Smooth muscle cell (in vitro differentiated cells): ENCODE measurements around the gene JARID2. TPM values are rescaled to one million over a fixed set of nuclear protein-coding genes. Genes with fewer than 3 reads are reported as not detected.
"Not testable (repeated sequence)": the region's sequence is repeated elsewhere in the genome, so short reads cannot be mapped to it uniquely, and the experiment has no call there.

Source experiments
- DNase-seq: peaks from one replicate; lab custom pipeline; 2025; ENCODE audit not compliant: unreplicated experiment; lab: John Stamatoyannopoulos, UW
- H2AFZ ChIP-seq: fragments of 200-600 bp; sonication (generic); 2 replicates; pipeline ENCODE4 v1.6.0; 2016; ENCODE audit warnings: antibody characterized with exemption, low read depth, mild to moderate bottlenecking
- H3F3A ChIP-seq: fragments of 200-600 bp; sonication (generic); 2 replicates; pipeline ENCODE4 v1.6.0; 2017; ENCODE audit warnings: antibody characterized with exemption, low read depth
- H3K27ac ChIP-seq: fragments of 200-600 bp; sonication (generic); 2 replicates; pipeline ENCODE4 v1.5.1; 2016; ENCODE audit warnings: low read depth, mild to moderate bottlenecking
- H3K27me3 ChIP-seq: fragments of 200-600 bp; sonication (generic); 2 replicates; pipeline ENCODE4 v1.6.1; 2016; ENCODE audit warnings: low read depth, mild to moderate bottlenecking
- H3K36me3 ChIP-seq: fragments of 200-600 bp; sonication (generic); 2 replicates; pipeline ENCODE4 v1.5.1; 2016; ENCODE audit warnings: low read depth
- H3K4me1 ChIP-seq: fragments of 200-600 bp; sonication (generic); 2 replicates; pipeline ENCODE4 v1.5.1; 2016; ENCODE audit warnings: low read depth
- H3K4me2 ChIP-seq: fragments of 200-600 bp; sonication (generic); 2 replicates; pipeline ENCODE4 v1.6.0; 2016; ENCODE audit warnings: mild to moderate bottlenecking
- H3K4me3 ChIP-seq: fragments of 200-600 bp; sonication (generic); 2 replicates; pipeline ENCODE4 v1.5.1; 2016; ENCODE audit warnings: mild to moderate bottlenecking
- H3K79me2 ChIP-seq: fragments of 200-600 bp; sonication (generic); 2 replicates; pipeline ENCODE4 v1.6.0; 2016; ENCODE audit warnings: low read depth, mild to moderate bottlenecking
- H3K9ac ChIP-seq: fragments of 200-600 bp; sonication (generic); 2 replicates; pipeline ENCODE4 v1.6.0; 2016; ENCODE audit warnings: low read depth
- H3K9me3 ChIP-seq: fragments of 200-600 bp; sonication (generic); replicated peaks from 2 replicates; pipeline ENCODE4 v1.5.1; 2016; ENCODE audit warnings: low read depth
- H4K20me1 ChIP-seq: fragments of 200-600 bp; sonication (generic); 2 replicates; pipeline ENCODE4 v1.6.0; 2016; ENCODE audit warnings: low read depth
- CTCF ChIP-seq: fragments of 200-600 bp; sonication (generic); IDR thresholded peaks from 2 replicates; pipeline ENCODE4 v1.5.1; 2017; ENCODE audit warnings: borderline replicate concordance, mild to moderate bottlenecking, antibody characterized with exemption; ENCODE audit not compliant: insufficient read depth, poor library complexity, severe bottlenecking
- WGBS: methylation state at CpG from one replicate; pipeline ENCODE4 v1.1.7; 2016; ENCODE audit warnings: low lambda C conversion rate; 5-methylcytosine and 5-hydroxymethylcytosine counted together
- polyA plus RNA-seq: library from polyadenylated mRNA; unstranded; fragments of >200 nt; fragmentation: Nextera tagmentation; extraction: Ambion mirVana; gene quantifications from 2 replicates; pipeline ENCODE4 v1.2.1, GENCODE V29; 2016
- total RNA-seq: library from RNA; depleted of rRNA; stranded (reverse); fragments of >200 nt; gene quantifications from 2 replicates; pipeline ENCODE4 v1.2.3, GENCODE V29; 2014

JARID2 gene
- total and polyA plus RNA-seq, 2 experiments from 2014 or later = 5.2 to 10.2 TPM

- Histone ChIP-seq H3K36me3 (no peaks in the 10 kb centered on the region), H2AFZ (no peak overlapping the region), H3K79me2 (peaks cover 84% of the 10 kb centered on the region), H3K4me3 (no peak overlapping the region), H3K27me3 (no peaks in the 10 kb centered on the region), H3K27ac (no peak overlapping the region), H3K9me3 (no peaks in the 10 kb centered on the region), H3K4me1 (no peaks in the 10 kb centered on the region), H3F3A (no peaks in the 10 kb centered on the region), H3K9ac (no peak overlapping the region), H3K4me2 (no peak overlapping the region), H4K20me1 (peaks cover 100% of the 10 kb centered on the region)
- TF ChIP-seq CTCF = no peak
- DNase-seq = no peak
- 98% methylated on average over 2 of the region's 2 CpGs for WGBS
Observed at GRCh38 chr6:15293674-15294073, 47.8 kb downstream of the JARID2 start.

DNA sequence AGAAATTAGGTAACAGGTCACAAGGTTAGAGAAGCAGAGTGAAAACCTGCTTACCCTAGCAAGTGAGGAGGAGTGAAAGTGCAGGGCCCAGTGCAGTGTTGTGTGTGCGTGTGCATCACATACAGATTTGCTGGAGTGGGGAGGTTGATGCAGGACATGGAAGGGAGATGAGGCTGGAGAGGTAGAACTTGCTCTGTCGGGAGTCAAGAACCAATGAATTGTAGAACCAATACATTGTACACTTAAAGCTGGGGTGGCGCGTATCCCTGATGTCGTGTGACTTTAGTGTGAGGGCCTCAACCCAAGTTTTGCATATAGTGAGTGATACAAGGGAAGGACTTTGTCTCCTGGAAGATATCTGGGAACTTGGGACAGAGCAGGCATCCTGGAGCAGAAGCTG is 48.6 kb downstream of the JARID2 start:
- no peak for TF ChIP-seq CTCF

GRCh38 chr6:15296249-15296648 is 50.4 kb downstream of the JARID2 start:
- Histone ChIP-seq H3K4me2 (no peak overlapping the region), H3K4me3 (no peak overlapping the region), H3K9ac (no peak overlapping the region), H3K27me3 (no peaks in the 10 kb centered on the region), H4K20me1 (peaks cover 100% of the 10 kb centered on the region), H3K79me2 (peaks cover 60% of the 10 kb centered on the region), H3K9me3 (no peaks in the 10 kb centered on the region), H3F3A (peaks cover 15% of the 10 kb centered on the region), H3K36me3 (no peaks in the 10 kb centered on the region), H3K27ac (no peak overlapping the region), H2AFZ (no peak overlapping the region), H3K4me1 (peaks cover 11% of the 10 kb centered on the region)
- DNase-seq = no peak
- WGBS = 72% methylated on average over 5 of the region's 5 CpGs
- TF ChIP-seq CTCF = no peak

More for the DNA sequence above, 48.6 kb downstream of the JARID2 start:
- H3F3A ChIP-seq = peaks cover 7% of the 10 kb centered on the region
- DNase-seq = no peak
- no peak overlapping the region for H3K27ac ChIP-seq
- H3K79me2 ChIP-seq = peaks cover 76% of the 10 kb centered on the region
- H4K20me1 ChIP-seq = peaks cover 100% of the 10 kb centered on the region
- H2AFZ ChIP-seq = no peak overlapping the region
- no peak overlapping the region for H3K4me2 ChIP-seq
- H3K9ac ChIP-seq = no peak overlapping the region
- WGBS = 100% methylated on average over 5 of the region's 5 CpGs
- H3K27me3 ChIP-seq = no peaks in the 10 kb centered on the region
- no peaks in the 10 kb centered on the region for H3K36me3 ChIP-seq
- H3K4me3 ChIP-seq = no peak overlapping the region
- no peaks in the 10 kb centered on the region for H3K9me3 ChIP-seq
- H3K4me1 ChIP-seq = peaks cover 2% of the 10 kb centered on the region

GRCh38 chr6:15296735-15297134 is 50.9 kb downstream of the JARID2 start:
- WGBS = 94% methylated on average over 2 of the region's 2 CpGs
- DNase-seq = no peak
- H2AFZ ChIP-seq = no peak overlapping the region
- H3F3A ChIP-seq = peaks cover 15% of the 10 kb centered on the region
- H3K4me3 ChIP-seq = no peak overlapping the region
- no peaks in the 10 kb centered on the region for H3K36me3 ChIP-seq
- H3K9me3 ChIP-seq = no peaks in the 10 kb centered on the region
- H3K27me3 ChIP-seq = no peaks in the 10 kb centered on the region
- no peak for TF ChIP-seq CTCF
- peaks cover 100% of the 10 kb centered on the region for H4K20me1 ChIP-seq
- no peak overlapping the region for H3K4me2 ChIP-seq
- H3K4me1 ChIP-seq = peaks cover 11% of the 10 kb centered on the region
- no peak overlapping the region for H3K27ac ChIP-seq
- H3K9ac ChIP-seq = no peak overlapping the region
- peaks cover 60% of the 10 kb centered on the region for H3K79me2 ChIP-seq

DNA sequence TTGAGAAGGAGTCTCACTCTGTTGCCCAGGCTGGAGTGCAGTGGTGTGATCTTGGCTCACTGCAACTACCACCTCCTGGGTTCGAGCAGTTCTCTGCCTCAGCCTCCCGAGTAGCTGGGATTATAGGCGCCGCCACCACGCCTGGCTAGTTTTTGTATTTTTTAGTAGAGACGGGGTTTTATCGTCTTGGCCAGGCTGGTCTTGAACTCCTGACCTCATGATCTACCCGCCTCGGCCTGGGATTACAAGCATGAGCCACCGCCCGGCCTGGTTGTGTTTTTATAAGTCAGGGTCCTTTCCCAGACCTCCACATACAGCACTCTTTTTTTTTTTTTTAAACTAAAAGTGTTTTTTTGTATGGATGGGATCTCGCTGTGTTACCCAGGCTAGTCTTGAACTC is 51.3 kb downstream of the JARID2 start:
- not testable (repeated sequence) for H3K27me3 ChIP-seq, H3K4me2 ChIP-seq, H3K27ac ChIP-seq, H3K9me3 ChIP-seq, H2AFZ ChIP-seq, H3K4me3 ChIP-seq, DNase-seq, H3K36me3 ChIP-seq, H3K9ac ChIP-seq
- peaks cover 60% of the 10 kb centered on the region for H3K79me2 ChIP-seq
- H4K20me1 ChIP-seq = peaks cover 100% of the 10 kb centered on the region
- peaks cover 11% of the 10 kb centered on the region for H3K4me1 ChIP-seq
- 89% methylated on average over 12 of the region's 12 CpGs for WGBS
- H3F3A ChIP-seq = peaks cover 15% of the 10 kb centered on the region
